Osteocyte (in vitro differentiated cells): Measurements from ENCODE around the gene SLC9A2. TPM values are rescaled to one million over a fixed set of nuclear protein-coding genes. Genes with fewer than 3 reads are reported as not detected.

Source experiments
- DNase-seq: peaks from one replicate; pipeline ENCODE4 v3.0.0; 2021; ENCODE audit warnings: mixed read lengths; ENCODE audit not compliant: unreplicated experiment; ENCODE audit errors: extremely low spot score
- H3K27ac Mint-ChIP-seq: one replicate; pipeline ENCODE4 v1.8.0; 2021; ENCODE audit warnings: mild to moderate bottlenecking, mixed read lengths; ENCODE audit not compliant: unreplicated experiment
- H3K27me3 Mint-ChIP-seq: one replicate; pipeline ENCODE4 v1.8.0; 2021; ENCODE audit warnings: mixed read lengths; ENCODE audit not compliant: unreplicated experiment
- H3K36me3 Mint-ChIP-seq: one replicate; pipeline ENCODE4 v1.8.0; 2021; ENCODE audit warnings: mixed read lengths; ENCODE audit not compliant: unreplicated experiment
- H3K4me1 Mint-ChIP-seq: one replicate; pipeline ENCODE4 v1.8.0; 2021; ENCODE audit warnings: mixed read lengths; ENCODE audit not compliant: unreplicated experiment
- H3K4me3 Mint-ChIP-seq: one replicate; pipeline ENCODE4 v1.8.0; 2021; ENCODE audit warnings: mild to moderate bottlenecking, moderate library complexity, mixed read lengths; ENCODE audit not compliant: unreplicated experiment
- H3K9me3 Mint-ChIP-seq: one replicate; pipeline ENCODE4 v1.8.0; 2021; ENCODE audit warnings: mixed read lengths; ENCODE audit not compliant: unreplicated experiment
- CTCF ChIP-seq: fragments of 200-600 bp; sonication (generic); IDR thresholded peaks from 2 replicates; pipeline ENCODE4 v1.5.0; 2021; ENCODE audit warnings: antibody characterized with exemption, mild to moderate bottlenecking, moderate library complexity
- total RNA-seq: library from RNA; stranded (reverse); gene quantifications from 2 replicates; pipeline ENCODE4 v1.2.1, GENCODE V29; 2021

SLC9A2 gene
- total RNA-seq, 1 donor from 2014 or later: not detected

- Mint-ChIP-seq H3K36me3 (no peaks in the 10 kb centered on the region), H3K27me3 (peaks cover 5% of the 10 kb centered on the region), H3K27ac (no peak overlapping the region), H3K4me3 (no peak overlapping the region), H3K4me1 (no peaks in the 10 kb centered on the region), H3K9me3 (no peaks in the 10 kb centered on the region)
- no peak for DNase-seq
- TF ChIP-seq CTCF: no peak
Observed at GRCh38 chr2:102677244-102678215, 58.2 kb downstream of the SLC9A2 start.

- H3K4me1 Mint-ChIP-seq: no peaks in the 10 kb centered on the region
- H3K27ac Mint-ChIP-seq: no peak overlapping the region
- no peaks in the 10 kb centered on the region for H3K9me3 Mint-ChIP-seq
- no peaks in the 10 kb centered on the region for H3K36me3 Mint-ChIP-seq
- no peak for DNase-seq
- TF ChIP-seq CTCF: no peak
- H3K4me3 Mint-ChIP-seq: no peak overlapping the region
- peaks cover 5% of the 10 kb centered on the region for H3K27me3 Mint-ChIP-seq
Observed at GRCh38 chr2:102678442-102678841, 59.1 kb downstream of the SLC9A2 start.

- Mint-ChIP-seq H3K27me3 (peaks cover 8% of the 10 kb centered on the region), H3K4me1 (no peaks in the 10 kb centered on the region), H3K27ac (no peak overlapping the region), H3K9me3 (no peaks in the 10 kb centered on the region), H3K36me3 (no peaks in the 10 kb centered on the region), H3K4me3 (no peak overlapping the region)
- no peak for TF ChIP-seq CTCF
- no peak for DNase-seq
Observed at GRCh38 chr2:102686479-102687439, 67.4 kb downstream of the SLC9A2 start.

GRCh38 chr2:102690012-102690411 lies 70.7 kb downstream of the SLC9A2 start:
- Mint-ChIP-seq H3K27me3 (peaks cover 19% of the 10 kb centered on the region), H3K4me3 (no peak overlapping the region), H3K4me1 (no peaks in the 10 kb centered on the region), H3K36me3 (no peaks in the 10 kb centered on the region), H3K9me3 (no peaks in the 10 kb centered on the region), H3K27ac (no peak overlapping the region)
- TF ChIP-seq CTCF: no peak
- DNase-seq: no peak
